Right hindlimb (tissue), 1 donor: ENCODE results near the gene ZDHHC24.
"Not testable (repeated sequence)": the region's sequence is repeated elsewhere in the genome, so short reads cannot be mapped to it uniquely, and the experiment has no call there.

Experiments used
- DNase-seq: peaks from one replicate; pipeline ENCODE4 v3.0.0-alpha.2; 2018

ZDHHC24 gene

GRCh38 chr11:66564984-66565383 is 19.1 kb upstream of the ZDHHC24 start:
- DNase-seq = no peak

- no peak for DNase-seq
These were observed 18.7 kb upstream of the ZDHHC24 start for GRCh38 chr11:66564538-66564937.

- no peak for DNase-seq
These were observed 18.0 kb upstream of the ZDHHC24 start for GRCh38 chr11:66563832-66564231.

- no peak for DNase-seq
These were observed 17.2 kb upstream of the ZDHHC24 start for GRCh38 chr11:66562907-66563583.

DNA sequence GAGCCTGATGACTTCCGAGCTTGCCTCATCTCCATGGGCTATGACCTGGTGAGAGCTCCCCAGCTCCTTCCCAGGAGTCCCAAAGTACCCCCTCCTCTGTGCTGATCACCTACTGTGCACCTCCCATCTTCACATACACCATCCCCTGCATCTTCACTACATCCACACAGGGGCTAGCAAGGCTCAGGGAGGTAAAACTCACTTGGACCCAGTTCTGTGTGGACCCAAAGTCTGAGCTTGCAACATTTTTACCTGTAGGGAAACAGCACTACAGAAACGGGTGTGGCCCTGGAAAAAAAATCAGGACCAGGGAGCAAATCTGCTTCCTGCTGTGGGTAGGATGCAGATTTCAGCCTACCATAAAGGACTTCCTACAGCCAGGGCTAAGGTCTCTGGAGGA is 16.4 kb upstream of the ZDHHC24 start:
- no peak for DNase-seq

DNA sequence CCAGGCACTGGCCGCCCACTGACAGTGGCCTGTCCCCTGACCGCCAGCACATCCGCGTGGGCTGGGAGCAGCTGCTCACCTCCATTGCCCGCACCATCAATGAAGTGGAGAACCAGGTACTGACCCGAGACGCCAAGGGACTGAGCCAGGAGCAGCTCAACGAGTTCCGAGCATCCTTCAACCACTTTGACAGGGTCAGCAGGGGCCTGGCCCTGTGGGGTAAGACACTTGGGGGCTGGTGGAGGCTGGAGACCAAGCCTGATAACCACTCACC is 16.1 kb upstream of the ZDHHC24 start:
- no peak for DNase-seq

DNA sequence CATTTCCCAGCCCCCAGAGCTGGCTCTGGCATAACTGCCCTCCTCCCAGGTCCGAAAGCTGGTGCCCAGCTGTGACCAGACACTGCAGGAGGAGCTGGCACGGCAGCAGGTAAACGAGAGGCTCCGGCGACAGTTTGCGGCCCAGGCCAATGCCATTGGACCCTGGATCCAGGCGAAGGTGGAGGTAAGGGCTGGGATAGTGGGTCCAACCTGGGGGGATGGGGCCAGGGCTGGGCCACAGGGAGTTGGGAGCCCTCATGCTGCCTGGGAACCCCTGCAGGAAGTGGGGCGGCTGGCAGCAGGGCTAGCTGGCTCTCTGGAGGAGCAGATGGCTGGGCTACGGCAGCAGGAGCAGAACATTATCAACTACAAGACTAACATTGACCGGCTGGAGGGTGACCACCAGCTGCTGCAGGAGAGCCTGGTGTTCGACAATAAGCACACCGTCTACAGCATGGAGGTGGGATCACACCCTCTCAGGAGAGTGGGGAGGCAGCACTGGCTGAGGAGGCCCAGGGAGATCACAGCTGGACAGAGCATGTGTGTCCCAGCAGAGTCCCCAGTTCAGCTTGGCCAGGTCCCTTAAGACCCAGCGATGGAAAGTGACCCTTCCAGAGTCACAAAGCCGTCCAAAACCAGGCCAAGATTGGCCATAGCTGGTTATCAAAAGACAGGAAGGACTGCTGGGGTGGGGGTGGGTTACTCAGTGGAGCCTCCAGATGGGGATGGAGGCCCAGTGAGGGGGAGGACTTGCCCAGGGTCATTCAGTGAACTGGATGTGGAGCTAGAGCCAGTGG is 15.5 kb upstream of the ZDHHC24 start:
- DNase-seq = no peak

DNA sequence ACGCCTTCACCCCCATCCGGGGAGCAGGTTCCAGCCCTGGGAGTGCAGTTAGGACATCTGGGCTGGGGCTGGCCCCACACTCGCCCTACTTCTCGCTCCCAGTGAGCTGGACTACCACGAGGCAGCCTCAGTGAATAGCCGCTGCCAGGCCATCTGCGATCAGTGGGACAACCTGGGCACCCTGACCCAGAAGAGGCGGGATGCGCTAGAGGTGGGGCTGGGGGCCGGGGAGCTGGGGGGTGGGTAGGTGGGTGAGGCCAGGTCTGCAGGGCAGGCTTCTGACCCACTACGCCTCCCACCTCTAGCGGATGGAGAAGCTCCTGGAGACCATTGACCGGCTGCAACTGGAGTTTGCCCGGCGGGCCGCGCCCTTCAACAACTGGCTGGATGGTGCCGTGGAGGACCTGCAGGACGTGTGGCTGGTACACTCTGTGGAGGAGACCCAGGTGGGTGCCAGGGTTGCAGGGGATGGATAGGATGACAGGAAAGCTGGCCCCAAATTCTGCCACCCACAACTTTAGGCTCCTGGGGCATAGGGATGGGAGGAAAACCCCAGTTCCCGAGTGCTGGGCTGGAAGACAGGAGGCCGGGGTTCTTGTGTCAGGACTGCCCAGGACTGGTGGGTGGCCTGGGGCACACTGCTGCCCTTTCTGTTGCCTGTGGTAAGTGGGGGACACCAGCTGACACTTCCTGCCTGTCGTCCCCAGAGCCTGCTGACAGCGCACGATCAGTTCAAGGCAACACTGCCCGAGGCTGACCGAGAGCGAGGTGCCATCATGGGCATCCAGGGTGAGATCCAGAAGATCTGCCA is 14.2 kb upstream of the ZDHHC24 start:
- DNase-seq = no peak

DNA sequence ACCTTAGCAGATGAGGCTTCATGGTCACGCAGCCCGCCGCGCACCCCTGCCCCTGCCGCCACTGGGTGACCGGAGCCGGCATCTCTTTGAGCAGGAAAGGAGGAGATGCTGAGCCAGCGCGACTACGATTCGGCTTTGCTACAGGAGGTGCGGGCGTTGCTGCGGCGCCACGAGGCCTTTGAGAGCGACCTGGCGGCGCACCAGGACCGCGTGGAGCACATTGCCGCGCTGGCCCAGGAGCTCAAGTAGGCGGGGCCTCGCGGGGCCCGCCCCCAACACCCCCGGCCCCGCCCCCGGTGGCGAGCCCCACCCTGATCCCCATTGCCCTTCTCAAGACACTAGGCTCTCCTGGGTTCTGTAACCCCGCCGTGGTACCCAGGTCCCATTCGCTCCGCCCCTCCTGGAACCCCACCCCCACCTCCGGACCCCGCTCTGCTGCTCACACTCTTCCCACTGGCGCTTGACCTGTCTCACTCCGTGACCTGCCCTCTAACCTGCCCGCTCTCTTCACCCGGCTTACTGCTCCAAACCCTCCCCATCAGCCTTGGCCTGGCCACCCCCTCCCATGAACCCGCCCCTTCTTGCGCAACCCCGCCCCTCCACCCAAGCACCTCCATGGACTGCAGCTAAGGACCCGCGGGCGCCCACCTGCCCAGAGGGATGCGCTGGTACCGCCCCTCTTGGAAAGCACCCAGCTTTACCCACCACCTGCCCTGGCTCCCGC is 13.5 kb upstream of the ZDHHC24 start:
- DNase-seq = no peak

DNA sequence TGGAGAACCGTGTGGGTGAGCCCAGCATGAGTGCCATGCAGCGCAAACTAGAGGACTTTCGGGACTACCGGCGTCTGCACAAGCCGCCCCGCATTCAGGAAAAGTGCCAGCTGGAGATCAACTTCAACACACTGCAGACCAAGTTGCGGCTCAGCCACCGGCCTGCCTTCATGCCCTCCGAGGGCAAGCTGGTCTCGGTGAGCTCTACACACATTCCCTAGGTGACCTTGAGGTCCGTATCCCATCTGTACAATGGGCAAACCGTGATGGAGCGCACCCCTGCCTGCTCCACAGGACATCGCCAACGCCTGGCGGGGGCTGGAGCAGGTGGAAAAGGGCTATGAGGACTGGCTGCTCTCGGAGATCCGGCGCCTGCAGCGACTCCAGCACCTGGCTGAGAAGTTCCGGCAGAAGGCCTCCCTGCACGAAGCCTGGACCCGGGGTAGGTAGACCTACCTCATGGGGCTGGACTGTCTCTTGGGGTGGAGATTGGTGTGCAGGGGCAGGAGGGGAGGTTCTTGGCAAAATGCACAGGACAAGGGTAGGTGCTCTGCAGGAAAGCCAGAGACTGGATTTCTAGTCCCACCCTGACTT is 12.0 kb upstream of the ZDHHC24 start:
- DNase-seq = no peak

DNA sequence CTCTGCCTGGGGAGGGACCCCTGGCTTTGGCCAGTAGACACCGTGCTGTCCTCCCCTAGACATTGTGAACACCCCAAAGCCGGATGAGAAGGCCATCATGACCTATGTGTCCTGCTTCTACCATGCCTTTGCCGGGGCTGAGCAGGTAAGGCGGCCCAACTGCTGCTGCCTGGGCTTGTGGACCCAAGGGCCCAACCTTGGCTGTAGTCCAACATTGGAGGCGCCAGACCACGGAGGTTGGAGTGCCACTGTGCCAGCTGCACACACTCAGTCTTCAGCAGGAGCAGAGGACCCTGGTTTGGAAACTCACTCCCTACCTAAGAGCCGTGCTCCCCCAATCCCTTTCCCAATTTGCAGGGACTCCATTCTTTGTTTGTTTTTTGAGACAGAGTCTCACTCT is 10.2 kb upstream of the ZDHHC24 start:
- no peak for DNase-seq

DNA sequence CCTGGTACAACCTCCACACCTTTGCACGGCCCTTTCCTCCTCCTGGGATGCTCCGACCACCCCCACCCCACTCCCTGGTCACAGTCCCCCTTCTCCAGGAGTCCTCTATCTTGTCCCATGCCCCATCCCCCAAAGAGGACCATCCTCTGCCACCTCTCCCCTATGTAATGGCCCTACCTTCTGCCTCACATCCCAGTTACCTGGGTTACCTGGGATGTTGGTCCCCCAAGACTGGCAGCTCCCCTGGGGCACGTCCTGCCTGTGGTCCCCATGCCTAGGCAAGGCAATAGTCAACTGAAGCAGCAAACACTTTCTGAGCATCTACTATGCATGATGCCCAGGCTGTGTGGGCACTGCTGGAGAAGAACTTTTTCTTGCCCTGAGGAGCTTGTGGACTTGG is 9.6 kb upstream of the ZDHHC24 start:
- DNase-seq = no peak

GRCh38 chr11:66554602-66555001 is 8.8 kb upstream of the ZDHHC24 start:
- DNase-seq = no peak

- DNase-seq = no peak
These were observed 5.0 kb upstream of the ZDHHC24 start for GRCh38 chr11:66550887-66551286.

DNA sequence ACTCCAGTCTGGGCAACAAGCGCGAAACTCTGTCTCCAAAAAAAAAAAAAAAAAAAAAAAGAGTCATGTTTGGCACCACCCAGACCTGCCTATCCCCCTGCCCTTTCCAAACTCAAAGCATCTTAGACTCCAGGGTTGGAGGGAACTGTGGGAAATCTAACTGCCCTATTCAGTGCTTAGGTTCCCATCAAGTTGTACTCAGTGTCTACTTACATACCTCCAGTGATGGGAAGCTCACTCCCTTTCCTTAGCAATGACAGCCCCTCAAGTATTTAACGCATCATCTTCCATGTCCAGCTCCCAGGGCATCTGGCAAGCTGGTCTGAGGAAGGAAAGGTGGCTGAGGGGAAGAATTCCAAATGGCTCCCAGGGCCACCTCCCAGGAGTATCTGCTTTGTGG is 3.8 kb upstream of the ZDHHC24 start:
- DNase-seq = no peak

DNA sequence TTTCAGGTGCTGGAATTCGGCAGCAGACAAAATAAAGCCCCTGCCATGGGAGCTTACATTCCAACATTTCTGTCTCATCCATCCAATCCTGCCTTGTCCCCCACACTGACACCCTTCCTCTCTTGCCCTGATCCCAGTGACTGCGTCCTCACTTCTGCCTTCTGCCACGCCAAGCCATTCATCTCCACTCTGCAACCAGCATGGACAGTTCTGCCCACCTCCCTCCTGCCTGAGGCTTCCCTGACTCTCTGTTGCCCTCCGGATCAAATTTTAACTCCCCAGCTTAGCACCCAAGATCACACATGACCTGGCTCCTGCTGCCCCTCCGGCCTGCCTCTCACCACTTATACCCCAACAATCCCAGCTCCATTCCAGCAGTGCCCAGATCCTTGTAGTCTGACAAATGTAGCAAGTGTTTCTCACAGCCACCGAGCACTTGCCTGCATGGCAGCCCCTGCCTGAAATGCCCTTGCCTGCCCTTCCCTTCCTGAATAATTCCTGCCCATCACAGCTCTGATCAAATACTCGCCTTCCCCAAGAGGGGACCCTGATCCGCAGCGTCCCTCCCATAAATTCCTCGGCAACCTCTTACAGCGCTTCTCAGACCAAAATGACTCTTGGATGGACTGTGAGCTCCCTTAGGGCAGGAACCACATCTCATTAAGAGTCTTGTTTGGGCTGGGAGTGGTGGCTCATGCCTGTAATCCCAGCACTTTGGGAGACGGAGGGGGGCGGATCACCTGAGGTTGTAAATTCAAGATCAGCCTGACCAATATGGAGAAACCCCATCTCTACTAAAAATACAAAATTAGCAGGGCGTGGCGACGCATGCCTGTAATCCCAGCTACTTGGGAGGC is 3.2 kb upstream of the ZDHHC24 start:
- DNase-seq = no peak

DNA sequence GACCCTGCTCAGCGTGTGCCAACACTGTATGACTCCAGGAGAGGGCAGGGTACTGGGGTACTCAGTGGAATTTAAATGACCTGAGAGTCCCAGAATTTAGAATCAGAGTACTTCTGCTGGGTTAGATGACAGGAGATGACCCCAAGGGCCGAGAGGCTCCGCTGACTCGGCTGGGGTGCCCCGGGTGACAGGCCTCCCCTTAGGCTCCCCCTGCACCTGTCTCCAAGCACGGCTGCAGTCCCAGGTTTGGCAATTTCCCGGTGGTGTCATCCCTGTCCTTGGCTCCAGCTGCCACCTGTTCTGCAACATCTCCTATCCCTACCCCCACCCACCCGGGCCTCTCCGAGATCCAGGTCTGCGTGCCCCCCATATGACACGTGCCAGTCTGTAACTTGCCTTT is 2.2 kb upstream of the ZDHHC24 start:
- DNase-seq = no peak

DNA sequence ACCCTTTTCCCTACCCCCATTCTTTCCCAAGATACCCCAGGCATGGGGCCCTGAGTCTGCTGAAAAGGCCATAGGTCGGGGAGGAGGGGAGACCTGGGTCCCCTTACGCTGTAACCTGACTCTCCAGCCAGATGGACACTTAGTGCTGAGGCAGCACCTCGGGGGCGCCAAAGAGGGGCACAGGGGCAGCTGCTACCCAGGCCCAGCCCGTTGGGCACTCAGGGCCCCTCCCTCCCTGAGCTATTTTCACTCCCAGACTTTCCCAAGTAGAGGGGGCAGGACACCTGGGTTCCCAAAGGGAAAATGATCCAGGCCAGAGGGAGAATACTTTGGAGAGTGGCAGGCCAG is 1.8 kb upstream of the ZDHHC24 start:
- DNase-seq = no peak

- no peak for DNase-seq
These were observed 1.3 kb upstream of the ZDHHC24 start for GRCh38 chr11:66546966-66547661.

- peak; percentile 64 for DNase-seq
These were observed 619 bp upstream of the ZDHHC24 start, which contains the start of gene ACTN3 for GRCh38 chr11:66546368-66546965. Gene ACTN3 (plus strand): TSS chr11:66546903. CDS start chr11:66546938, 35 bp downstream.

- not testable (repeated sequence) for DNase-seq
These were observed 896 bp downstream of the ZDHHC24 start for GRCh38 chr11:66544952-66545351.
